Measurements from ENCODE around the gene FBF1.

- TF ChIP-seq ZNF70 (CRISPR knock-in tag; IDR thresholded peaks at IDR 0.05) = no peak
- TF ChIP-seq PATZ1 (CRISPR knock-in tag; IDR thresholded peaks at IDR 0.05; ENCODE audit: borderline replicate concordance) = no peak
- no peak for TF ChIP-seq CSRNP3 (CRISPR knock-in tag; IDR thresholded peaks at IDR 0.05)
These were observed 14.4 kb downstream of the FBF1 start for GRCh38 chr17:75926456-75926855.
